GM20000 (cell line): ENCODE data around the gene IL1R1.

Experiments
- DNase-seq: peaks from one replicate; pipeline ENCODE4 v3.0.0; 2012; ENCODE audit warnings: low spot score
- CTCF ChIP-seq: IDR thresholded peaks from 2 replicates; pipeline ENCODE4 v1.5.1; 2012; ENCODE audit warnings: mild to moderate bottlenecking, control low read depth; ENCODE audit errors: extremely low read depth, missing control alignments

IL1R1 gene

GRCh38 chr2:102168026-102168771 lies 25.7 kb downstream of the IL1R1 start:
- no peak for DNase-seq
- no peak for TF ChIP-seq CTCF

GRCh38 chr2:102171946-102172345 lies 29.4 kb downstream of the IL1R1 start:
- no peak for TF ChIP-seq CTCF
- no peak for DNase-seq

GRCh38 chr2:102172745-102173144 lies 30.2 kb downstream of the IL1R1 start:
- DNase-seq: no peak
- TF ChIP-seq CTCF: no peak

- DNase-seq: no peak
- TF ChIP-seq CTCF: no peak
Measured at GRCh38 chr2:102176172-102176571, 33.6 kb downstream of the IL1R1 start.

- DNase-seq: no peak
- no peak for TF ChIP-seq CTCF
Measured at GRCh38 chr2:102177814-102178478, 35.4 kb downstream of the IL1R1 start.

- TF ChIP-seq CTCF: no peak
- DNase-seq: no peak
Measured at GRCh38 chr2:102179061-102179460, 36.5 kb downstream of the IL1R1 start.
